Measurements from ENCODE around the gene MAD1L1.

MAD1L1 gene

DNA sequence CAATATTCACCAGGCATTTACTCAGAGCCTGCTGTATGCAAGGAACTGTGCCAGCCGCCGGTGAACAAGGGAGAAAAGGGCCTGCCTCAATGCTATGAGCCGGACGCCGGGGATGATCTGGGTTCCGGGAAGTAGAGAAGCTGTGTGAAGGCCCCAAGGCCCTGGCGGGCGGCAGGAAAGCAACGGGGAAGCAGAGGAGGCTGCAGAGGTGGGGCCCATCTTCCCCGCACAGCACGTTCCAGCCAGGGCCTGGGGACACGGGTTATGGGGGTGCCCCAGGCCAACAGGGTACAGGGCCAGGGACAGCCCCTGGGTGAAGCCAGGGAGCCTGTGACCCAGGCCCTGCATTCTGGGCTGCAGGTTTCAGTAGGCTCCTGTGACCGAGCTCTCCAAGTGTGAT lies 179.3 kb downstream of the MAD1L1 start:
- no peak for DNase-seq

DNA sequence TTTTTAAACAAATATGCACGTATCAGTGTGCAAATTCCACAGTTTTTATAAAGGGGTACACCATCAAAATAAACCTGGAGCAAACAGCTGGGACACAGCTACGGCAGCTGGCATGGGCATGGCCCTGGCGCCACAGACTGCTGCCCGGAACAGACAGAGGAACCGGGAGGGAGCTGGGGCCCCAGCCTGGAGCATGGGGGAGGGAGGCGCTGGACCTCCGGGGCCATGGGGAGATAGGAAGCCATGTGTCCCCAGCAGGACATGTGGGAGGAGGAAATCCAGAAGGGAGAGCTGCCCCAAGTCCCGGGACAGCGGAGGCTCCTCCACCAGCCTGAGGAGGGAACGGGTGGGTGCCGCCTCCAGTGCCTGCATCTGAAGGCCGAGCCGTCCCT lies 180.1 kb downstream of the MAD1L1 start:
- DNase-seq, result no peak

DNA sequence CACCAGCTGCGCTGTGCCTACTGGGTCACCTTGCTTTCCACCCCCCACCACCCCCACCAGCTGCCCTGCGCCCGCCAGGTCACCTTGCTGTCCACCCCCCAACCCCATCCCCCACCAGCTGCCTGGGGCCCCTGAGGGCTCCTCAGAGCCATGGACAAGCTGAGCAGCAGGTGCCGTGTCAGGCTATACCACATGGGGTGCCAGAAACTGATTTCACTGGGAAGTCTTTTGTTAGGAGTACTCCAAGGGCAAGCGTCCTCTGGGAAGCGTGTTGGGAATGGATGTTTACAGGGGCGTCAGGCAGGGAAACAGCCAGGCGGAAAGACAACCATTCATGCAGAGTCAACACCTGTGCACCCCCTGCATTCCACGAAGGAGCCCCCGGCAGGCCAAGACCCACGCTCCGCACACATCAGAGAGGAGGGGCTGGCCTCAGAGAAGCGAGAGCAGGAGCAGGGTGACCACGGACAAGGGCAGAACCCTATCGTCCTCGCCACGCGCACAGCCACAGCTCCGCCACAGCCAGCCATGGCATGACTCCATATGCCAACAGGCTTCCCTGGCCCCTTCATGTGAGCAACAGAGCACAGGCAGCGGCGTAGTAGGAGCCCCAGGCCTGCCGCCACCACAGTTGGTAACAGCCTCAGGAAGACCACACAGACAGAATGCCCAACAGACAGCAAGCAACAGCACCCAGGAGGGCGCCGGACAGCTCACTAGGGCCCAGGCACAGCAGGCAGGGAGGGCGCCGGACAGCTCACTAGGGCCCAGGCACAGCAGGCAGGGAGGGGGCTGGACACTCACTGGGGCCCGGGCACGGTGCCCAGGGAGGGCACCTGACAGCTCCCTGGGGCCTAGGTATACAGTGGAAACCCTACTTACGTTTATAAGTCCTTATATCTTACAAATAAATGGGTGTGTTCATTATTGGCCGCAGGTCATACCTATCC lies 180.8 kb downstream of the MAD1L1 start:
- DNase-seq, result no peak

DNA sequence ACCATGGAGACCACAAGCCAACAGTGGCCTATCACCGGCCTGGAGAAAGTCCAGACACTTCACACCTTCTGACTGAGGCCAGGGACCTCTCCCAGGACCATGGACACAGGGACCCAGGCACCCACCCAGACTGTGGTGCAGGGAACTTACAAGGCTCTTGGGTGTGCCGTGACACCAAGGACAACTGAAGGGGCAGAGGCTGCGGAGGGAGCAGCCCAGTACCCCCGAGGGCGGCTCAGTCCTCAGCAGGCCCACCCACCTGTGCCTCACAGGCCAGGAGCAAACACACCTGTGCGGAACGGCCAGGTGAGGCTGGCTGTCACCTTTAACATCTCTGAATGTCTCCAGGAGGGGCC lies 182.3 kb downstream of the MAD1L1 start:
- no peak for DNase-seq

DNA sequence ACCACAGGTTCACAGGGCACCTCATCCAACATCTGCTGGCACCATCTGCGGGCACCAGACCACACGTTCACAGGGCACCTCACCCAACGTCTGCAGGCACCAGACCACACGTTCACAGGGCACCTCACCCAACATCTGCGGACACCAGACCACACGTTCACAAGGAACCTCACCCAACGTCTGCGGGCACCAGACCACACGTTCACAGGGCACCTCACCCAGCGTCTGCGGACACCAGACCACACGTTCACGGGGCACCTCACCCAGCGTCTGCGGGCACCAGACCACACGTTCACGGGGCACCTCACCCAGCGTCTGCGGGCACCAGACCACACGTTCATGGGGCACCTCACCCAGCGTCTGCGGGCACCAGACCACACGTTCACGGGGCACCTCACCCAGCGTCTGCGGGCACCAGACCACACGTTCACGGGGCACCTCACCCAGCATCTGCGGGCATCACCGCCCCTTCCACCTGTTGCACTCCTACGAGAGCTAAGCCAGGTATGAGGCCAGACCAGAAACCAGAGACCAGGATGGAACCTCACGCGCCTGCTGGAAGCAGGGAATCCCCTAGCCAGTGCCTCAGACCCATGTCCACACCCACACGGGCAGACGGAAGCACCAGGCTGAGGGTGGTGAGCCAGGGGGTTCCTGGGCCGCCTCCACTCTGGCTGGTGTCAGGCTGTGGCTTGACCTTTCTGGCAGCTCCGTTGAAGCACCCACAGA lies 182.8 kb downstream of the MAD1L1 start:
- DNase-seq, result no peak

DNA sequence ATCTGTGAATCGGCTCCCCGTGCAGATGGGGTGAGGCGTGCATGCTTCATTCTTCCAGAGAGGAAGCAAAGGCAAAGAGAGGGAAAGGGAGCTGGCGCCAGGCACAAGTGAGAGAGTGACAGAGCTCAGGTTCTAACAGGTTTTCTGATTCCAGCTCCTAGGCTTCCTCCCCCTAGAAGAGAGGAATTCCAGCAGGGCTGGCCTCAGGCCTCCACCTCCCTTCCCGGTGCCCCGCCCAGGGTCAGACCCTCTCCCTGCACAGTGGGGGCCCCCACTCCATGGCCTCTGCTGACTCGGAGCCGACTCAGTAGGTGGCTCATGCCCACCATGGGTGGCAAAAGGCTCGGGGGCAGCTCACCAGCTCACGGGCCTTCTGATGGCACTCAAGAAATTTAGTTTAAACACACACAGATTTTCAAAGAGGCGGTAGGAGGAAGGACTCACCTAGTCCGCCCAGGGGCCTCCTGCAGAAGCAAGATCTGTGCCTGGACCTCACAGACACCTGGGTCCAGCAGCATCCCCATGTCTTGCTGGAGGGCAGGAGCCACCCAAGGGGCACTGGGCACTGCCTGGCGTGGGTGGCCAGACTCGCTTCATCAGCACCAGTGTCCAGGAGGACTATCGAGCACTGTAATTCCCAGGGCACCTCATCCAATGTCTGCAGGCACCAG lies 183.5 kb downstream of the MAD1L1 start:
- no peak for DNase-seq

DNA sequence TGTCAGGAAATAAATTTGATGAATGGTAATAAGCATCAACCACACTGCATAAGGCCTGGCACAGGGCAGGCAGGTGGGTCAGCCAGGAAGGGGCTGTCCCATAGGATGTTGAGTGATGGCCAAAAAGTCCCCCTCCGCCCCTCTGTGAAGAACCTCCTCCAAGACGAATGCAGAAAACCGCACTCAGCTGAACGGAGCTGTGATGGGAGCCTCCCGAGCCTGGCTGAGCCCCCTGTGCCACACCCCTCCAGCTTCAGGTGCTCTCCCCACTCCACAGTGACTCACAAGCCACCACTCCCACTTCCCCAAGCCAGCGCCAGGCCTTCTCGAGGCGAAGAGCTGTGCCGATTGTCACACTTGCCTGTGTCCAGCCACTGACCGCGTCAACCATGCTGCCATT lies 184.2 kb downstream of the MAD1L1 start:
- no peak for DNase-seq

DNA sequence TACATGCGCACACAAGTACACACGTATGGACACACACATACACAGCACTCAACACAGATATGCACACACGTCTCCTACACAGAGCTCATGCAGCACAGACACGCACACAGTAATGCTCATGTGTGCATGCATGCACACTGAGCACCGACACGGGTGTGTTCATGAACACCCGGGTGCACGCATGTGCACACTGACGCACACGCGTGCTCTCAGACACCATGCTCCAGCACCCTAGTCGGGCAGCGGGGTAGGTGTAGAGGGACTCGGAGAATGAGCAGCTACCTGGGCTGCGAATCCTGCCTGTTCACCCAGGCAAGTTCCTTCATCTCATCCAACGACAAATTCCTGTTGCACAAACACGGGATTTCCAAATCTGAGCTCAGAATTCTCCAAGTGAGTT lies 184.7 kb downstream of the MAD1L1 start:
- no peak for DNase-seq

DNA sequence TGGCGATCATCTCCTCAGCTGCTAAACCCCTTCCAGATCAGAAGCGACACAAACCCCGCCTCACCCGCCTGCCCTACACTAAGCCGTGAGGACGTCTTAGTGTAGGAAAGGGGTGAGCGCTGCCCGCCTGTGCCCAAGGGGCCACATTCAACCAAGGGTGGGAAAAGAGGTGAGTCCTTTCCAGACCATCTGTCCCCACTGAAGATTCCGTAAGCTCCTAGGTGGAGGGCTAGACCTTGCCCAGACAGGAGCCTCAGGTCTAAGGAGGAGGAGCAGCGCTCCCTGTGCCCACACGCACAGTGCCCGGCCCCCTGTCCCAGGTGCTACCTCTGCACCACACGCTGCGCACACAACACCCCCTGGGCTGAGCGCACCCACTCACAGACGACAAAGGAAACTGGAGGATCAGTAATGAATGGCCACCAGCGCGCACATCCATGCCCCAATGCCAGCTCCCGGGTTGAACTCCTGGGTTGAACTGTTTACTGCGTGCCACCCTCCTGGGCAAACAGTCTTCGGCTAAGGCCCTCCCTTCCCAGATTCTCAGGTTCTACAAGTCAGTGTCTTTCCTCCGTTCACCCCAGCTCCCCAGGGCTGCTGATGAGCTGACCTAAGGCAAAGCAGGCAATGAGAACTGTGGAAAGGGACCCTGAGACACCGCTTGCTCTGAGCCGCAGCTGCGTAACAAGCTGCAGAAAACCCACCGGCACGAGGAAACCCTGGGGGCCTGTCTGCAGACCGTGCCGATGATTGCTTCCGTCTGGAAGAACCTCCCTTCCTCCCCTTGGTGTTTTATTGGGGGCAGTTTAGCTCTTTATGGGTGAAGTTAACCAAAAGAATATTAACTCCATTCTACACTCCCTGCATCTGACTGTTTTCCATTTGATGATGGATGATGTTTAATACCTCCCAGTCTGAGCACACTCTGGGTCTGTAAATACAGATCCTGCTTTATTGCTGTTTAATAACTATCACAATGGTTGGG lies 185.9 kb downstream of the MAD1L1 start:
- no peak for DNase-seq

DNA sequence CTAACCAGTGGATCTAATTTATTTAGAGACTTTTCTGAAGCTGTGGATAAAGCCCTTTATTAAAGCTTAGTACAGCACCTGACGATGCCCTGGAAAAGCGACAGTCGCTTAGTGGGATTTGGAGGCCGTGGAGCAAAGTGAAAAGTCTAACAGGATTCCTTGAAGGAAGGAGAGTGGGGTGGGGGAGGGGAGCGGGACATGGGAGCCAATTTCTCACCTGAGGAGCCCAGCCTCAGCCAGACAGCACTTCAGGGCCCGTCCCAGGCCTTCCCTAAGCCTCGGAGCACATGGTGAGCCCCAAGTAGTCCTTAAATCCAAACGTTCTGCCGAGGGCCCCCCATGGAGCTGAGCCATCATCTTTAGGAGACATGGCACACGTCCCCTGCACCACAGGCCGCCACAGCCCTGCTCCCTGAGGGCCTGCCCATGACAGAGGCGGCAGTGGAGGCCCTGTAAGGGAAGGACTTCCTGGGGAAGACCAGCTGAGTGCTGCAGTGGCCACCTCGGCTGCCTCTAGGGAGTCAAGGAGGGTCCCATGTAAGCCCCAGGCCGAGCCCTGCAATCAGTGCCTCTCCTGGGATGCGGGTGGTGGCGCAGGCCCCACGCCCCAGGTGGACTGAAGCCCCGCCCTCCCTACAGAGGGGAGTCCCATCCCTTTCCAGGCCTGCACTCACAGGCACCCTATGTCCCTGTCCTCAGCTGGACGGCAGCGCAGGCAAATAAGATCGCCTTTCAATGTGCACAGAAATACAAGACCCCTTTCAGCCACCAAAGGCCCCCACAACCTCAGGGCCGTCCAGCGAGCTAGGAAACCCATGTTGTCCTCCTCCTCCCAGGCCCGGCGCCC lies 187.0 kb downstream of the MAD1L1 start:
- no peak for DNase-seq

DNA sequence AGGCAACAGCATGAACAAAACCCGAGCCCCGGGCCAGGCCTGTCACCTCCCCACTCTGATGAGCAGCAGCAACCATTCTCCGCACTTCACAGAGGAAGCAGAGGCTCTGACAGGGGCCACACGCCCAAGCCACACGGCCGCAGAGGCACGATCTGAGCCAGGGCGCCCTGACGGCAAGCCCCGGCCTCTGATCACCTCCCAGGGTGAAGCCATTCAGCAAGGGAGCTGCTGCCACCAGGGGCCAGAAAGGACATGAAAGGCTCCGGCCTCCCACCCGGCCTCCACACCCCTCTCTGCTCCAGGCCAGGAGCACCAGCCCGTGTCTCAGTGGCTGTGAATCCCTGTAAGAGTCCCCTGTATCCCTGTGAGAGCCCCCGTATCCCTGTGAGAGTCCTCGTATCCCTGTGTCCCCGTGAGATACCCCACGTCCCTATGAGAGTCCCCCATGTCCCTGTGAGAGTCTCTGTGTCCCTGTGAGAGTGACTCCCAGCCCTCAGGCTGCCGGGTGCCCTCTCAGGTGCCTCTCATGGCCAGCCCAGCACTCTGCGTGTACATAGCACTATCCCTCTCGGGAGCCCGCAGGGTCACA lies 187.8 kb downstream of the MAD1L1 start:
- no peak for DNase-seq

DNA sequence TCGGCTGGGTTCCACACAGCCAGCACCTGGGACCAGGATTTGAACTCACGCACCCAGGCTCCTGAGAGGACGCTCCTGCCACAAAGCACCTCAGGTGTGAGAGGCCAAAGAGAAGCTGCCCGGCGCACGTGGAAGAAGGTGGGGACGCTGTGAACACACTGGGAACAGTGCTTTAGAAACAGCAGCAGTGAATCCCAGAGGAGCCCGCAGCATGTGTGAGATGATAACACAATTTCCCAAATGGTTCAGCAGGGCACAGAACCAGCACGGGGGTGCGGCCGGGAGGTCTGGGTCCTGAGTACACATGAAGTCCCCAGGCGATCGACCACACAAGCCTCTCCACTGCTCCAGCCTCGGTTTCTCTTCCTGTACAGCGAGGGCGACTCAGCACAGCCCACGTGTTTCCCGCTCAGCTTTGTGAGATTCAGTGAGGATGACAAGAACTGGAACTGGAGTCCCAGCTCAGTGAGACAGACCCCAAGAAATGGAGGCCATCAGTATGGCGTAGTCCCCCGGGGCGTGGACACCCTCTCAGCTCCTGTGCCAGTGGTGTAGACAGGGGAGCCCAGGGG lies 188.3 kb downstream of the MAD1L1 start:
- no peak for DNase-seq

DNA sequence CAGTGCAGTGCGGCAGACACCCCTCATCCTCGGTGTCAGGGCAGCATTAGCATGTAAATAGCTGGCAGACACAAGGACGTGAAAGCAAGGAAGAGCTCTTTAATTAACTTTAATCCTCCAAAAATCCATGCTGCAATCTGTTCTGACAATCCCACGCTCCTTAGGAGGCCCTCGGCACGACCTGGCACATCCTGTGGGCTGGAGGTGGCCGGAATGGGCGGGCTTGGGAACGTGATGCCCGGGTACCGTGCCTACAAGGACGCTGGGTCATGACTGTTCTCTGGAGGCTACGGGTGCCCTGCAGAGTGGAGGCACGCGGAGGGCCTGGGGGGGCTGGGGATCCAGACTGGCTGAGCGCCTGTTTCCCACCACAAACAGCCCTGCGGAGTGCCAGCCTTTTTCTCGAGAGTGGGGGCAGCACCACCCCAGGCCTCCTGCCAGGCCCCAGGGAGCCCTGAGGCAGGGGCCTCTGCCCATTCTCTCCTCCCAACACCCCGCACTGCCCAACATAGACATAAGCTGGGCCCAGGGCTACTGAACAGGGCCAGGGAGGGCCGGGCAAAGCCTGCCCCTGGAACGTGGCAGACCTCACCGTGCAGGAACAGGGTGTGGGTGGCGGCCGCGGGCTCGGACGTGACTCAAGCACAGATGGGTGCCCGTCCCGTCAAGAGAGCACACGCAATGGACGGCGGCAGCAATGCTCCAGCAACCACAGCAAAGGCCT lies 189.3 kb downstream of the MAD1L1 start:
- DNase-seq, result no peak

DNA sequence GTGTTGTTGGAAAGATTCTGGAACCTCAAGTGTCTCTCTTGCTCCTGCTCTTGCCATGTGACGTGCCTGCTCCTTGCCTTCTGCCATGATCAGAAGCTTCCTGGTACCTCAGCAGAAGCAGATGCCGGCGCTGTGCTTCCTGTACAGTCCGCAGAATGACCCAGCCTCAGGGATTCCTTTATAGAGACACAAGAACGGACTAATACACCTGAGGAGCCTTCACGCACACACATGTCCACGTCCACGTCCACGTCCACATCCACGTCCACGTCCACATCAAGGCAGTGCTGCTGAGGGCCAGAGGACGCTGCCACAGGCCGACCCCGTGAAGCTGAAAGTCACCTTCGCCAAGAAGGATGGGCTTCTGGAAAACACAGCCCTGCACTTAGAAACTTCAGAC lies 190.1 kb downstream of the MAD1L1 start:
- DNase-seq, result no peak

DNA sequence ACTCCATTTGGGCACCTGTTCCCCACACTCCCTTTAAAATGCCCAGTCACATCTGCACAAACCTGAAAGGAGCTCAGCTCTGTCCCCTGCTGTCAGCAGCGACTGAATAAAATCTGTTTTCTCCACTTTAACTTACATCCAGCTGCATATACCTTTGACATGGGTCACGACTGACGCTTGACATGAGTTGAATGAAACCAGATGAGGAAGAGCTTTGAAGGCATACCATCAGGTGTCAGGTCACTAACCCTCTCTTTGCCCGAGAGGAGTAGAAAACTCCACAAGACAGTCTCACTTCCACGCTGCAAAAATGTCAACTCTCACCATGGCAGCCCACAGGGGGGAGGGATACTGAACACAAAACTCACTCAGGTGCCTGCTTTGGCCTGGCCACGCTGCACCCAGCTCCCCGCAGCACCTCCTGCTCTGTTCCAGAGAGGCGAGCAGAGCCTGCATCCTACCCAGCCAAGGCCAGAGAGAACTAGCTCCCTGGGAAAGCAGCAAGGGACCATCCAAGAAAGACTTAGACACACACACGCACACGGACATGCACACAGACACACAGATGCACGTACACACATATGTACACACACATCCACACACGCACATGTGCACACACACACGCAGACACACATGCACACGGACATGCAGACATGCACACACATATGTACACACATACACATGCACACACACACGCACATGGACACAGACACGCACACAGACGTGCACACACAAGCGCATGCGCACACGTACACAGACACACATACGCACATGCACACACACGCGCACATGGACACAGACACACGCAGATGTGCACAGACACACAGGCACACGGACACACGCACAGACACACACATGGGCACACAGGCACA lies 191.0 kb downstream of the MAD1L1 start:
- no peak for DNase-seq

DNA sequence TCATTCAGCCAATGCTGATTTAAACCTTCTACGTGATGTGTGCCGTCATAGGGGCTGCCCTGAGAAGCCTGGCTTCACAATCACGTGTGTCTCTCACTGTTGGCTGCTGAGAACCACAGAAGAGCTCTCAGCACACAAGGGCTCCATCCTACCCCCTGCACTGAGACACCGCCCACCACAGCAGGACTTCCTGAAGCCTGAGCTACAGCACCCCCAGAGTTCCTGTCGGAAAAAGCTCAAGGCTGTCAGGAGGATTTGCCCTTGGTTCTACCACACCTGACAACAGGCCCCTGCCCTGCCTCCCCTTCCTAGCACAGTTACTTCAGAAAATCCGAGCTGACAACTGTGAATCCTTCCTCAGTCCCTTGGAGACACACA lies 191.9 kb downstream of the MAD1L1 start:
- no peak for DNase-seq

DNA sequence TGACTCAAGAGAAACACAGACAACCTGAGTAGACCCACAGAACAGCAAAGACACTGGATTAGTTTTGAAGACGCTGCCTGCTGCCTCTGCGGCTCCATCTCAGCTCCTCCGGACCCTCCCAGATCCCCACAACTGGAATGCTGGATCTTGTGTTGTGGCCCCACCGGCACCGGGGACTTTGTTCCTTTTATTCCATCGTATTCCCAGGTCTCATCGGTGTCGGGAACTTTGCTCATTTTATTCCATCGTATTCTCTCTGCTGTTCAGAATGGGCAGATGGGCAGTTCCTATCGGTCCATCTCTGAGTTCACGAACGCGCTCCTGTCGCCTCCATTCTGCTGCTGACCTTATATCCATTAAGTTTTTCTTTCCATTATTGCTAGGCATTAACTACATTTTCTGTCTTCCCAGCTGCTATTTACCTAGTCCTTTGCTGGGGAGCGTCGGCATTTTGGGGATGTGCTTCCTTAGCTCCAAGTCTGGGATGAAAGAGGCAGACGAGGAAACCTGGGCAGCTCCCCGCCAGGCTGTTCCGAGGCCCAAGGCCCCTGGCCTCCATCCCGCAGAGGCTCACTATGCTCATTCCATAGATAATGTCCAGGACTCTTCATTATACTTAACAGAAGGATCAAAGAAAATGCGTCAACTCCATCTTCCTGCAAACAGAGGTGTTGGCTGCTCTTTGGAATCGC lies 192.4 kb downstream of the MAD1L1 start:
- DNase-seq, result no peak

DNA sequence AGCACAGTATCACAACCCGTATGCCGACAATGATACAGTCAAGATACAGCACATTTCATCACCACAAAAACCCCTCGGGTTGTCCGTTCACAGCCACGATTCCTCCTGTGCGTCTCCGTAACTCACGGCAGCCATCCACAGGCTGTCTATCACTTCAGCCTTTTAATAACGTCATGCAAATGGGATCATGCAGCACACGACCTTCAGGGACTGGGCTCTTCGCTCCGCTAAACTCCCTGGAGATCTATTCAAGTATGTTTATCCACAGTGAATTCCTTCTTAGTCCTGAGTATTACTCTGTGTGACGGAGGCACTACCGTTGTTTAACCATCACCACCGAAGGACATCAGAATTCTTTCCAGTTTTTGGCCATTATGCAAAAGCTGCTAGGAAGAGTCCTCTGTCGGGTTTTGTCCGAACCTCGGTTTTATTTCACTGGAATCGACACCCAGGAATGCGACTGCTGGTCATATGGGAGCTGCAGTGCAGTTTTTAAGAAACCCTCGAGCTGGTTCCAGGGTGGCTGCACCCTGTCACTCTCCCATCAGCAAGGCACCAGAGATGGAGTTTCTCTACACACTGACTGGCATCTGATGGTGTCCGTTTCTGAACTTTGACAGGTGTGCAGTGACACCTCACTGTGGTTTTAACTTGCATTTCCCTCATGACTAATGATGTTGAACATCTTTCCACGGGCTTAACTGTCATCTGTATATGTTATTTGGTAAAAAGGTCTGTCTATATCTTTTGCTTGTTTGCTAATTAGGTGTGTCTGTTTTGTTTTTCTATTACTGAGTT lies 193.6 kb downstream of the MAD1L1 start:
- no peak for DNase-seq

All from NCI-H1417 treated with DMSO at 0.1 percent for 48 hours (cell line).